Measurements from ENCODE around the gene MRNIP.

MRNIP gene

DNA sequence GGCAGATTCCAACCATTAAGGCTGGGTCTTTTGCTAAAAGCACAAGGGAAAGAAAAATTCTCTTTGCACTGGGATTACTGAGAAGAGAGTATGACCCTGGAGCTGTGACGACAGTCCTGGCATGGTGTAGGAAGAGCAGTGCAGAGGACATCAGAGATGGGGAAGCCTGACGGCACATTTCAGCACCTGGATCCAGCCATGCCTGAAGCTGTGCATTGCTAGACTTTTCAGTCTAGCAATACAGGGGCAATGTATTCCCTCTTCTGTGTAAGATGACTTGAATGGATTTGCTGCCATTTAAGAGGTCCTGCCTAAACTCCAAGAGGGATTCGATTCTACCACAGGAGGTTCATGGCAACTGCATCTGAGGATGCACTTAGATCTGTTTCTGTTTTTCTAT lies 12.3 kb upstream of the MRNIP start:
- DNase-seq, result no peak

DNA sequence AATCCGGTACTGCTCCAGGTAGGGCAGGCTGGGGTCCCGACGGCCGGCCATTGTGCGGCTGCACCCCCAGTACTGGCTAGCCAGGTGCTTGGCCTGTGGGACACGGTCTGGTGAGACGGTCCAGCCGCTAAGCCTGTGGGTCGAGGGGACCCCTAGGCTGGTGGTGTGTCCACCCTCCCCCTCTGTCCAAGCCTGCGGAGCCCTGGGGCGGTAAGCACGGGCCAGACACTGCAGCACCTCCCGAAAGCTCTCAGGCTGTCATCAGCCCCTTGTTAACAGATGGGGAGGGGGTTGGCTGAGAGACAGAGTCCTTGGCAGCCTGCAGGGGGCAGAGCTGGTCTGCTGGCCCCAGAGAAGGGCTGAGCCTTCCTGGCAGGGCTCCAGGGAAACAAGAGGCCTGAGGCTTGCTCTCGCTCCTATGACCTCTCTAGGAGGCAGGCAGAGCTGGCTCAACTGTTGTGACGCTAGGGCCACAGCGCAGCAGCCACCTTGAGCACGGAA lies 11.8 kb upstream of the MRNIP start:
- no peak for DNase-seq

DNA sequence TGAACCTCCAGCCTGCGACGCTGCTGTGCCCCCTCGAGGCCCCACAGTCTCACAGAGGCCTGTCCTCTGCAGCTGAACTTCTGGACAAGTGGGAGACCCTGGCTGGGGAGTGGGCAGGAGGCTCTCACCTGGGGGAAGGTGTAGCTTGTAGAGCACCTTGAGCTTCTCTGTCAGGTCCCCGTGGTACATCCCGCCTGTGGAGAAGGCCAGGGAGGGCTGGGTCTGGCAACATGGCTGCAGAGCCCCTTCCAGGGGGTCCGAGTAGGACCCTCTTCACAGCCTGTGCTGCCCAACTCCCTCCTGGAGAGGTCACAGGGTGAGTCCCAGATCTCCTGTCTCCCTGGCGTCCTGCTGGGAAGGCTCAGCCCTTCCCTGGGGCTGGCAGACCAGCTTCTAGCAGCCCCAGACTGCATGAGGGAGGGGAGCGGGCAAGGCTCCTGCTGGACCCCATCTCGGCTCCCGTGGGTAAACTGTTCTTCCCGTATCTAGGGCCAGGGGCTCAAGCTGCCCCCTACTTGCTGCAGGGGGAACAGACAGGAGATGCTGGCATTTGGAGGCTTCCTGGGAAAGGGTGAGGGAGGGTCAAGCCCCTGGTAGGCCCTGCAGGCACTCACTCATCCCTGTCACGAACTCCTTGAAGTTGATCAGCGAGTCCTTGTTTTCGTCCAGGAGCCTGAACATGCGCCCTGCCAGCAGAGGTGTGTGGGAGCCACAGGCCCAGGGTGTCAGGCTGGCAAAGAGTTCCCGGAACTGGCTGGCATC lies 11.2 kb upstream of the MRNIP start:
- no peak for DNase-seq

DNA sequence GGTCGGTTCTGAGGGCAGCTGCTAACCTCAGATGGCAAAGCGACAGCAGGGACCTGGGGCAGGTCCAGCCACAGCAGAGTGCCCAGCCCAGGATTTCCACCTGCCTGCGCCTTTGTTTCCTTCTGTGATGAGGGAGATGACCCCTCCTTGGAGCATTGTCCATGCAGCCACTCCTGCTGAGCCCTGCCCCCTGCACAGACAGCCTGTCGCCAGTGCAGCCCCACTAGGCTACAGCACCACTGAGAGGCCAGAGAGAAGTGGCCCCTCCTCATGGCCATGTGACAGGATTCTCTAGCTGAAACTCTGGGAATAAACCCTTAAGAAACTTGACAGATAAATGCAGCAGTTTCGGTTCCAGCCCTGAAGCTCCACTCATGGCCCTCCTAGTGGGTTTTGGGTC lies 10.5 kb upstream of the MRNIP start:
- no peak for DNase-seq

DNA sequence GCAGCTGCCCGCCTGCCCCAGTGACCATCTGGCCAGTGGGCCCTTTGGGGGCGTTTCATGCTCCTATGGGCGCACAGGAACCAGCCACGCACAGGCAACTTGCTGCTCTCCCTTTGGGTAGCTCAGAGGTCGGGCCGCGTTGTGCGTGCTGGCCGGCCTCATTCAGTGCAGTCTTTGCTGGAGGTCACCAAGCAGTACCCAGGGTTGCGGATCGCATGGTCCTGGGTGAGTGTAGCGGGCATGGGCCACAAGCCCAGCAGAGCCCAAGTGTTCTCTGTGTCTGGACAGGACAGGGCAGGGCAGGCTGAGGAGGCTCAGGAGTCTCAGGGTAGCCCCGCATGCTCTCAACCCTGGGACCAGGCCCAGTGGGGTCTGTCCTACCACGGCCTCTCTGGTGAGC lies 9.9 kb upstream of the MRNIP start:
- no peak for DNase-seq

DNA sequence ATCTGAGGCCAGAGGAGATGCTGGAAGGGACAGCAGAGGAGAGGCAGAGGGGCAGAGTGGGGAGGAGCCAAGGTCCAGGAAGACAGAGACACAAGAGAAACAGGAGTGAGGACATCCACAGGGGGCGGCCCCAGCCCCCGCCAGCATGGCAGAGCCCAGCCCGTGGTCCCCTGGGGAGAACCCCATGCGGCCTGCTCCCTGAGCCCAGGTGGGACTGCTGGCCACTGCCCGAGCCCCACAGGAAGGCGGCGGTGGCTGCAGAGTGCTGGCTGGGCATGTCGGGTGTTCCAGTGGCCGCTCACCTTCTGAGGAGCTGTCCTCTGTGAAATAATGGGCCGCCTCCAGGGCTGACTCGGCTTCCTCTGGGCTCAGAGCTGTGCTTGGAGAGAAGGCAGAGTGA lies 8.9 kb upstream of the MRNIP start:
- no peak for DNase-seq

DNA sequence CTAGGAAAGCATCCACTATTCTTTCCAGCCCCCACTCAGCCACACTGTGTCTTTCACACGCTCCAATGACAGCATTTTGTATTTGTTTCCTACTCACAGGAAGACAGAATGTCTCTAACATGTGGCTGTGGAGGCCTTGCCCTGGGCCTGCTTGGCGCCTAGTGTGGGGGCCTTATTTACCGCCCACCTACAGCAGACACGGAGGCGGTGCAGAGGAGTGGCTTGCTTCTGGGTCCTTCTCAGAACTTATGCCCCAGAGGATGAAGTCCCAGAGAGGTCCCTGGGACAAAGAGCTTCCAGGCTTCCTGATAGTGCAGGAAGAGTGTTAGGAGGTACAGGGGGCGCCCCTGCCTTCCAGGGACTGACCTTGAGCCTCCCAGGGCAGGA lies 8.5 kb upstream of the MRNIP start:
- no peak for DNase-seq

DNA sequence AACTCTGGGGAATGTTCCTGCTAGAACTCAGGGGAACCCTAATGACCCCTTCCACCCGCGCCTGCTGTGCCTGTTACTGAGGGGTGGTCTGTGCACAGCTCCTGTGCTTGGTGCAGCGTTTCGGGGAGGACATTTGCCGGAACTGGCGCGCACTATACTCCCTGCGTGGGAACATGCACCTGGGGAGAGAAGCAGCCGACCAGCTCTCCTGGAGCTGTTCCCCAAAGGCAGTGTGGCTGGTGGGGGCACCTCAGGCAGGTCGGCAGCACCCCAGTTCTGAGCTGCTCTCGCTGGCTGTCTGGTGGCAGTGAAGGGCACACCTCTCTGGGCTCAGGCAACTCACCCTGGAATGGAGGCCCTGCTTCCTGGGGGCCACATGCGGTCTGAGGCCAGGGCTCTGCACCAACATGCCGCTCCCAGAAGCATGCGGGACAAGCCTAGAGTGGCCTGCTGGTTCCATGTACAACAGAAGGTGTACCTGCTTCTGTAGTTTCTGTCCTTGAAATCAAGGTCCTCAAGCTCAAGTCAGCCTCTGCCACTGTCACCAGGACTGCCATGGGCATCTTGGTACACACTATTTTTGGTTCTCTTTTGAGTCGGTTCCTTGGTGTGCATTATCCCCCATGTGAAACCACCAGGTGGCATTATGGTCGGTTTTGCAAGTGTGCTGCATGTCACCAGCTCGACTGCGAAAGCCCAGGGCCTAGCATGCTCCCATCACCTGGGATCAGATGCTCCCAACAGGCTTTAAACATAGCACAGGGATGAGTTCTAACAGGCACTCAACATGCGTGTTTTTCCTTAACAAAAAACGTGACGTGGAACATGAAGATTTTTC lies 7.8 kb upstream of the MRNIP start:
- no peak for DNase-seq

DNA sequence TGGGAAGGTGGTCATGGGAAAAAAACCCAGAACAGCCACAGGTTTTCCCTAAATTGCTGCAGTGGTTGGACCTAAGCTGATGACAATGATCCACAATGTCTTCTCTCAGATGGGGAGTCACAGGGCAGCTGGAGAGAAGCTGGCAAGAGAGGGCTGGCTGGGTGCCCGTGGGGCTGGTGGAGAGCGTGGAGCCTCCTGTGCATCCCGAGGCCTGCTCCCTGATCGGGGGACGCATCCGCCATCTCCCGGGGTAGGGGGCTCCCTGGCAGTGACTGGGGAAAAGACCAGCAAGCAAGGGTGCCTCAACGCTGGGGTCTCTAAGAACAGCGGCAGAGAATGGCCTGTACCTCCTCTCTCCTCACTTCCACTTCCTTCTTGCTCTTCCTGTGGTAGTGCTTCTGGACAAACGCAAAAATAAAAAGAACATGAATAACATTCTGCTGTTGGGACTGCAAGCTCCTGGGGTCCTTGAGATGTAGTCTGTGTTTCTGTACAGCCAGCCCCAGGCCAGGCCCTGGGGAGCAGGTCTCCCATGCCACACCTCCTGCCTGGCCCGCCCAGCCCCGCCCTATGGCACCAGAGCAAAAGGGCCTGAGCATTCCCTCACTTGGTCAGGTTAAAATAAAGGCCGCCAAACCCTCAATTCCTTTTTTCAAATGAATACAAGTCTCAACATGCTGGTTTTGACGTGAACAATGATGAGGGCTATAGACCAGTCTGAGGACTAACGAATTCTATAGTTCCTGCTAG lies 7.0 kb upstream of the MRNIP start:
- DNase-seq, result no peak

DNA sequence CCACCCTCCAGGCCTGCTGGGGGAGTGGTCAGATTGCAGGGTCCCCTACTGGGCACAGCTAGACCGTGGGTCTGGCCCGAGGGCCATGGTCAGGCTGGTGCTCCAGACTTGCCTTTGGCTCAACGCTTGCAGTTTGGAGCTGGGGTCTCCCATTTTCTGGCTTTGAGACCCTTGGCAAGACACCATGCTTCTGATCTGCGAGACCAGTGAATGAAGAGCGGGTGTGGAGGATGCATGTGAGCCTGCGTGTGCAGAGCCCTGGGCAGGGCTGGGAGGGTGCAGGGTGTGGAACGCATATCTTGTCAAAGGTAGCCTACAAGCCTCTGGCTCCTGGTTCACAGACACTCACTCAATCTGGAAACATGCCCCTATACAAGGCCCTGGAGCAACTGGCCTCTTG lies 6.1 kb upstream of the MRNIP start:
- no peak for DNase-seq

DNA sequence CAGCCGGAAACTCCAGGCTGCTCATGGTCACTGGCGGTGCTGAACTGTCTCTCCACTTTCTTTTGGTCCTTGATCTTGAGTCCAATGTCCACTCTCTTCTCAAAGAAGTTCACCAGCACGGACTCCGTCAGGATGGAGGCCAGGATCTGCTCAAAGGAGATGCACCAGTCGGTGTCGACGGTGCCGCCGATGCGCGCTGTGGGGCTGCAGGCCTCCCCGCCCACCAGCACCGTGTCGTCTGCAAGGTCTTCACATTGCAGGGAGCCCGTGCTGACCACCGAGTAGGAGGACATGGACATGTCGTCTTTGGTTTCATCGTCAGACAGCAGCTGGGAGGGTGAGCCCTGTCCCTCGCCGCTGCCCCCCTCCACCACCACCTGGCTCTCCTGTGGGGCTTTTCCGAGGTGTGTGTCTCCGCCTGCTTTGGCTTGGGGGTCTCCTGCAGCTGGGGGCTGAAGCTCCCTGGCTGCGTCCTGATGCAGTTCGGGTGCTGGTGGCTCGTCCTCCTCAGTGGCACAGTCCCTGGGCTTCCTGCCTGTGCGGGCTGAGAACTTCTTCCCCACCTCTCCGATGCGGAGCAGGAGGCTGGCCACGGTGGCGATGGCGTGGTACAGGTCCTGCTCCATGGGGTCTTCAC lies 5.0 kb upstream of the MRNIP start:
- no peak for DNase-seq

DNA sequence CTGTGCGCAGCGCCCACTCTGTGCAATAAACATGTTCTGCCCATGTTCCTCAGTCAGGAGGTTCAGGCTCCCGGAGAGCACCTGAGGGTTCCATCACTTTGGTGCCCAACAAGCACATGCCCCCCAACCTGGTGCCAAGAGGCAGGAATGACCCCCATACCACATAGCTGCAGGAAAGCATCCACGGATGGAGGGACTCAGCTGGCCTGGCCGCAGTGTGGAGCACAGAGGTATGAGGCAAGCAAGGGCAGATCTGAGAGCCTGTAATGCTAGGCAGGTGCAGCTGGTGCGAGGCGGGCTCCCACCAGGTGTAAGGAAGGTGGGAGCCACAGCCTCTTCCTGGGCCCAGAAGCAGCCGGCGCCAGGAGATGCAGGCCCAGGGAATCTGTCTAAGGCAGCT lies 4.3 kb upstream of the MRNIP start:
- DNase-seq, result no peak

DNA sequence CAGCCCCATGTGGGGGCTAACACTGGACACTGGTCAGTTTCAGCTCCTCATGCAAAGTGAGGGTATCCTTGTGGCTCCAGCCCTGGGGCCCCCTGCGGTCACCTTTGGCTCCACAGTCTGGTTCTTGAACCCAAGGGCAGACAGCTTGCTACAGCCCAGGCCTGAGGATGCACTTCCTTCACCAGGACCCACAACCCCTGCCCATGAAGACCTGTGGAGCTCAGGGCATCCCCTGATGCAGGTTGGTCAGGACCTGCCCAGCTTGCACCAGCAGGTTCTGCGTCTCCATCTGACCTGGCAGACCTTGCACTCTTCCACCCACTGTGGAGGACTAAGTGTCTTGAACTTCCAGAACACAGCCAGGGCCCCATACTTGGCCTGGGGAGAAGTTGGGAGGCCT lies 3.7 kb upstream of the MRNIP start:
- DNase-seq, result no peak

DNA sequence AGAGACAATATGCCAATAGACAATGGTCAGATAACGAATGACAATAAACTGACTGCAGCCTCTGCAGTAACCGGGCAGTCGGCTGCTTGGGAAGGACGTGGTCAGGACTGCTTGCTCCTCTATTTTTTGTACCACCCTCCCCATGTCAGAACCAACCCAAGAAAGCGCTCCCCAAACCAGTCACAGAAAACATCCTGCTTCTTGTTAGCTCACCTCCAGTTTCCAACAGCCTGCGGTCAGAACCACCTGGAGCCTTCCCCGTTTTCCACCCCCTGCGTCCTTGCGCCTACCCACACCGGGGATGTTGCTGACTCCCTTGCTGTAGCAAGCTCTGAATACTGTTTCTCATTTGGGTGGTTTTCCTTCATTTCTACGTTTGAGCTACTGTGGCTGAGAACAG lies 1.7 kb upstream of the MRNIP start:
- DNase-seq, result no peak

DNA sequence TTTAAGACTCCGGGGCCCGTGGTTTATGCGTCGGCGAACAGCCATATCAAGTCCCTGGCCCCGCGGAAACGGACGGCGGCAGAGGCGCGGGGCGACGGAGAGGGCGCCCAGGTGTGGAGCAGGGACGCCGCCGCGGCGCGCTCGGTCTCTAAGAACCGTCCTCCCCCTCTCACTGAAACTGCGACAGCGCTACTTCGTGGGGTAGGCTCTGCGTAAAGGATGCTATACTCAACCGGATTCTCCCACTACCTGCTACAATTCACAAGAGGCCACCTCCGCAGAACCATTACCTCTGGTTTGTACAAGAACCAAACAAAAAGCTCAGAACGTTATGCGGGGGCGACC lies 404 bp downstream of the MRNIP start:
- DNase-seq, result peak; percentile 58 to 75

DNA sequence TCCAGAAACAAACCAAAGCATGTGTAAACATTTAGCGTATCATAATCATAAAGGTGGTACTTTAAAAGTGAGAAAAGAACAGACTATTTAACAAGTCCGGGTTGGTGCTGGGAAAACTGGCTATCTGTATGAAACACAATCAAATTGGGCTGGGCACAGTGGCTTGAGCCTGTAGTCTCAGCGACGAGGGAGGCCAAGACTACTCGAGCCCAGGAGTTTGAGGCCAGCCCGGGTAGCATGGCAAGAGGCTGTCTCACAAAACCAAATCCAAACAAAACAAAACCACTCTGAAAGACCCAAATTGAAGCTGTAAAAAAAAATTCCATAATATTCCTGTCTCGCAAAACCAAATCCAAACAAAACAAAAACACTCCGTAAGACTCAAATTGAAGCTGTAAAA lies 4.3 kb downstream of the MRNIP start:
- no peak for DNase-seq

DNA sequence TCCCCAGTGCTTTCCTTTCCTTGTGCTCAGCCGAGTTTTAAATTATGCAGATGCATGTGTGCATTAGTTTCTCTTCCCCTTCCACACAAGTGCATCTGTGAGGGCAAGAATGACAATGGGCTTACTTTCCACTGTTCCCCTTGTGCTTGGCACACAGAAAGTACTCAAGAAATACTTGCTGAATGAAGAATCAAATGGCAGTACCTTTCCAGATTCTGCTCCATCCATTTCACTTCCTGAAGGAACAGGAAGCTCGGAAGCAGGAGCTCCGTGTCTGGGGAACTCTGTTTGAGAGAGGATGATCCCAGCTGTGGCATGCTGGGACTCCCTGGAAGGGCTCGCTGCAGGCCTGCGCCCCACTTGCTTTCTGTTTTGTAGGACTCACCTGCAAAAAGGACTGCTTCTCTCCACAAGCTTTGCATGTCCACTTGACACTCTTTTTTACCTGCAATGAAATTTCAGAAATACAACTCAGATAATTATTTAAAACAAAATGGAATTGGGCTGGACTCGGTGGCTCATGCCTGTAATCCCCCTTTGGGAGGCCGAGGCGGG lies 5.5 kb downstream of the MRNIP start:
- DNase-seq, result no peak

DNA sequence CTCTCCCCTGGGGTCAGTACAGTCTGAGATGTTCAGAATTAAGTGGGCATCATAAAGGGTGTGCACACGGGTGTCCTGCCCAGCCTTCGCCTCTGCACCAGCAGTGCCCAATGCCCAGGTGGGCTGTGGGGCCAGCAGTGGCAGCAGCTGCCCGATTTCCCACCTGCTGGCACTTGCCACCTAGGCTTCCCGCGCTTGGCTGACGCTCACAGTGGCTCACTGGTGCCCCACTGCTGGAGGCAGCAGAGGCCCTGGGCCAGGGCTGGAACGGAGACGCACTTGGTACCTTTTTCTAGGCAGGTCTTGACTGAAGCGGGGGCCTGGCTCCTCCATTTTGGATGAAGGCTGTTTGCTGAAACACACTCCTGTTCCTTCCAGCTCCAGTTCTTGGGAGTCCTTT lies 17.0 kb downstream of the MRNIP start:
- no peak for DNase-seq

DNA sequence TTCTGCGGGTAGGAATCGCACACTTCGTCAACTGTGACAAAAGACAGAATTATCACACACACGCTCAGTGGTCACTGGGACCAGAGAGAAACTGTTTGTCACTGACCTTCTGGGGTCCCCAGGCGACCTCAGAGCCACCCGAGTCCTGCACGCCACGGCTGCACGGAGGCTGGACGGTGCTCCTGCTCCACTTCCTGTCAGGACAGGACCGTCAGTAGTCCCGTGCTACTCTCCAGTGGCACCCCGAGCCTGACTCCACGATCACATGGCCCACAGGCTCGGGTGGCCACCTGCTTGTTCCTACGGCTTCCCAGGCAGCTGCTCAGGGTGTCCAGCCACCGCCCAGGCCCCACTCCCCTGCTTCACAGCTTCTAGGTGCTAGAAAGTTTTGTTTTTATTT lies 17.9 kb downstream of the MRNIP start:
- DNase-seq, result no peak

DNA sequence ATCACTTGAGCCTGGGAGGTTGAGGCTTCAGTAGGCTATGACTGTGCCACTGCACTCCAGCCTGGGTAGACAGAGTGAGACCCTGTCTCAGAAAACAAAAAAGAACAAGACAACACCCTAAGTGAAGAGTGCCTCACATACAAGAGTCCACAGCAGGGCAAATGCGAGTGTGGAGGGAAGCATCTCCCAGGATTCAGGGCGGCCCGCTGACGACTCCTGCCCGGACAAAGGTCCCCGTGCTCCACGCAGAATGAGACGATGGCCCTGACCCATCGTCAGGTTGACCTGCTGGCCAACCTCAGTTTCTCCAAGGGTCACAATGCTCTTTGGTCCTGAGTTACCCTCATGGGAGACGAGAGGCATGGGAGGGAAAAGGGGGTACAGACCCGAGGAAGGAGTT lies 18.3 kb downstream of the MRNIP start:
- DNase-seq, result no peak

DNA sequence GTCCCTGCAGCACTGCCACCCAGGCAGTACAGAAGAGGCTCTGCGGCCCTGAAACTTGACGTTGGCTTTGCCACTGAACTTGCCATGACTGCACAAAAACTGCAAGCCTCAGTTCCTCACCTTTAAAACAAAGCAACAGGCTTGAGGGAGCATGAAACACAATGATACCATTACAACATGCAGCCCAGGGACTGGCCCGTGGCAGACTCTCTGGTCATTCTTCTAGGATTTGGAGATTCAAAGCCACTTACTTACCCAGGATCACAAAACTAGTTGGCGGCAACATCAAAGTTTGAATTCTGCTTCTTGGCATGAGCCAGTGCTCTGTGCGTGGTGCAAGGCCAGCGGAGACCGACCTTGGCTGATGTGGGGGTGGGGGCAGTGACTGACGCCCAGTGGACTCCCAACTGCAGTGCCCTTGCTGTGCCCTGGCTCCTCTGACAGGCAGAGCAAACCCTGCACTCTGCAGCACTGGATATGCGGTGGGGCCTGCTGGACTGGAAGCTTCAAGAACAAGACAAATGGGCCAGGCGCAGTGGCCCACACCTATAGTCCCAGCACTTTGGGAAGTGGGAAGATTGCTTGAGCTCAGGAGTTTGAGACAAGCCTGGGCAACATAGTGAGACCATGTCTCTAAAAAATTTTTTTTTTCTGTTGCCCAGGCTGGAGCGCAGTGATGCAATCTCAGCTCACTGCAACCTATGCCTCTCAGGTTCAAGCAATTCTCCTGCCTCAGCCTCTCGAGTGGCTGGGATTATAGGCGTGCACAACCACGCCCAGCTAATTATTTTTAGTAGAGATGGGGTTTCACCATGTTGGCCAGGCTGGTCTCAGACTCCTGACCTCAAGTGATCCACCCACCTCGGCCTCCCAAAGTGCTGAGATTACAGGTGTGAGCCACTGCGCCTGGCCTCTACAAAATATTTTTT lies 19.0 kb downstream of the MRNIP start:
- no peak for DNase-seq
